Neural progenitor cell (in vitro differentiated cells): ENCODE data around the gene DONSON. TPM values are rescaled to one million over a fixed set of nuclear protein-coding genes. Genes with fewer than 3 reads are reported as not detected.

Experiments used
- DNase-seq: peaks from one replicate; pipeline ENCODE4 v3.0.0-alpha.2; 2016; ENCODE audit warnings: low spot score
- H2AFZ ChIP-seq: fragments of 200-600 bp; sonication (generic); replicated peaks from 2 replicates; pipeline ENCODE4 v1.6.1; 2016; ENCODE audit warnings: antibody characterized with exemption
- H3F3A ChIP-seq: fragments of 200-600 bp; sonication (generic); 2 replicates; pipeline ENCODE4 v1.6.1; 2016; ENCODE audit warnings: antibody characterized with exemption, low read depth
- H3K27ac ChIP-seq: fragments of 200-600 bp; sonication (generic); 2 replicates; pipeline ENCODE4 v1.5.1; 2016; ENCODE audit warnings: mild to moderate bottlenecking
- H3K27me3 ChIP-seq: fragments of 200-600 bp; sonication (generic); 2 replicates; pipeline ENCODE4 v1.6.1; 2016; ENCODE audit warnings: mild to moderate bottlenecking, moderate library complexity
- H3K36me3 ChIP-seq: fragments of 200-600 bp; sonication (generic); 2 replicates; pipeline ENCODE4 v1.5.1; 2016
- H3K4me1 ChIP-seq: fragments of 200-600 bp; sonication (generic); 2 replicates; pipeline ENCODE4 v1.6.1; 2016; ENCODE audit warnings: mixed run types
- H3K4me2 ChIP-seq: fragments of 200-600 bp; sonication (generic); 2 replicates; pipeline ENCODE4 v1.6.1; 2016
- H3K4me3 ChIP-seq: fragments of 200-600 bp; sonication (generic); 2 replicates; pipeline ENCODE4 v1.5.1; 2016
- H3K79me2 ChIP-seq: fragments of 200-600 bp; sonication (generic); 2 replicates; pipeline ENCODE4 v1.6.1; 2016; ENCODE audit warnings: low read depth
- H3K9ac ChIP-seq: fragments of 200-600 bp; sonication (generic); 2 replicates; pipeline ENCODE4 v1.6.1; 2016
- H3K9me3 ChIP-seq: fragments of 200-600 bp; sonication (generic); 2 replicates; pipeline ENCODE4 v1.5.1; 2016; ENCODE audit warnings: low read depth
- H4K20me1 ChIP-seq: fragments of 200-600 bp; sonication (generic); 2 replicates; pipeline ENCODE4 v1.6.1; 2016; ENCODE audit warnings: low read depth
- H3K27ac Mint-ChIP-seq: 3 replicates; pipeline ENCODE4 v1.8.0; 2021; ENCODE audit warnings: mixed read lengths
- H3K27me3 Mint-ChIP-seq: 2 replicates; pipeline ENCODE4 v1.8.0; 2022; ENCODE audit warnings: low read depth, mild to moderate bottlenecking, inconsistent platforms, moderate library complexity, mixed read lengths; ENCODE audit not compliant: insufficient read depth
- H3K36me3 Mint-ChIP-seq: 3 replicates; pipeline ENCODE4 v1.8.0; 2021; ENCODE audit warnings: mixed read lengths
- H3K4me1 Mint-ChIP-seq: 3 replicates; pipeline ENCODE4 v1.8.0; 2021; ENCODE audit warnings: mixed read lengths
- H3K4me3 Mint-ChIP-seq: 3 replicates; pipeline ENCODE4 v1.8.0; 2021; ENCODE audit warnings: mild to moderate bottlenecking, moderate library complexity, mixed read lengths
- H3K9me3 Mint-ChIP-seq: 3 replicates; pipeline ENCODE4 v1.8.0; 2020; ENCODE audit warnings: mixed read lengths
- EZH2 ChIP-seq: fragments of 200-600 bp; sonication (generic); IDR thresholded peaks from 2 replicates; pipeline ENCODE4 v1.6.1; 2017; ENCODE audit warnings: antibody characterized with exemption, mild to moderate bottlenecking, moderate library complexity
- EZH2phosphoT487 ChIP-seq: fragments of 200-600 bp; sonication (generic); IDR thresholded peaks from 2 replicates; pipeline ENCODE4 v1.6.1; 2017; ENCODE audit warnings: antibody characterized with exemption
- total RNA-seq: library from RNA; depleted of rRNA; stranded (reverse); fragments of >200 nt; gene quantifications from 2 replicates; pipeline ENCODE4 v1.2.3, GENCODE V29; 2015; ENCODE audit warnings: low replicate concordance
- TF ChIP-seq, protein P1 (sequence below): fragments of 200-600 bp; sonication (generic); IDR thresholded peaks from 2 replicates; pipeline ENCODE4 v1.5.1; 2017; ENCODE audit warnings: antibody characterized with exemption, mild to moderate bottlenecking

Gene DONSON
- total RNA-seq, 1 donor from 2014 or later: 67.8 TPM

DNA sequence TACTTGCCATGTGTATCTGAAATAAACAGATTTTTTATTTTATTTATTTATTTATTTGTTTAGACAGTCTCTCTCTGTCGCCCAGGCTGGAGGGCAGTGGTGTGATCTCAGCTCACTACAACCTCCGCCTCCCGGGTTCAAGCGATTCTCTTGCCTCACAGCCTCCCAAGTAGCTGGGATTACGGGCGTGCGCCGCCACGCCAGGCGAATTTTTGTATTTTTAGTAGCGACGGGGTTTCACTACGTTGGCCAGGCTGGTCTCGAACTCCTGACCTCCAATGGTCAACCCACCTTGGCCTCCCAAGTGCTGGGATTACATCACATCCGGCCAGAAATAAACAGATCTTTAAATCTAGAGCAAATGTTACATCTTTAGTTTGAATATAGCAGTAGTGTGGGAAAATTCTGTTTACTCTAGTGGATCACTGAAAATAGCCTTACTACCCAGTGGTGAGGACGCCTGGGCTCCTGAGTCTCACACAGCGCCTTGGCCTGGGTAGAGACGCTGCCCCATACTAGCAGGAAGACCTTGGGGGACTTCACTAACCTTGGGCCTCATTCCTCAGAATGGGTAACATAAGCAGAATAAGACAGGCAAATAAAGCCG lies 47.3 kb downstream of the DONSON start:
- DNase-seq: peak; percentile 12
- Histone ChIP-seq H3K4me1 (peaks cover 26% of the 10 kb centered on the region), H3K4me3 (peak overlapping the region; percentile 96), H3K27ac (peak overlapping the region; percentile 99), H3K27me3 (no peaks in the 10 kb centered on the region), H3K9me3 (no peaks in the 10 kb centered on the region), H3K79me2 (peaks cover 91% of the 10 kb centered on the region), H4K20me1 (peaks cover 30% of the 10 kb centered on the region), H3K9ac (peak overlapping the region; percentile 38), H3K4me2 (peak overlapping the region; percentile 81), H3K36me3 (peaks cover 4% of the 10 kb centered on the region), H3F3A (peaks cover 35% of the 10 kb centered on the region), H2AFZ (peak overlapping the region; percentile 87)
- H3K4me1 Mint-ChIP-seq: peaks cover 32% of the 10 kb centered on the region
- H3K4me3 Mint-ChIP-seq: peak overlapping the region; percentile 100
- H3K27me3 Mint-ChIP-seq: peaks cover 7% of the 10 kb centered on the region
- peak overlapping the region; percentile 55 for H3K27ac Mint-ChIP-seq
- TF ChIP-seq, protein P1, sequence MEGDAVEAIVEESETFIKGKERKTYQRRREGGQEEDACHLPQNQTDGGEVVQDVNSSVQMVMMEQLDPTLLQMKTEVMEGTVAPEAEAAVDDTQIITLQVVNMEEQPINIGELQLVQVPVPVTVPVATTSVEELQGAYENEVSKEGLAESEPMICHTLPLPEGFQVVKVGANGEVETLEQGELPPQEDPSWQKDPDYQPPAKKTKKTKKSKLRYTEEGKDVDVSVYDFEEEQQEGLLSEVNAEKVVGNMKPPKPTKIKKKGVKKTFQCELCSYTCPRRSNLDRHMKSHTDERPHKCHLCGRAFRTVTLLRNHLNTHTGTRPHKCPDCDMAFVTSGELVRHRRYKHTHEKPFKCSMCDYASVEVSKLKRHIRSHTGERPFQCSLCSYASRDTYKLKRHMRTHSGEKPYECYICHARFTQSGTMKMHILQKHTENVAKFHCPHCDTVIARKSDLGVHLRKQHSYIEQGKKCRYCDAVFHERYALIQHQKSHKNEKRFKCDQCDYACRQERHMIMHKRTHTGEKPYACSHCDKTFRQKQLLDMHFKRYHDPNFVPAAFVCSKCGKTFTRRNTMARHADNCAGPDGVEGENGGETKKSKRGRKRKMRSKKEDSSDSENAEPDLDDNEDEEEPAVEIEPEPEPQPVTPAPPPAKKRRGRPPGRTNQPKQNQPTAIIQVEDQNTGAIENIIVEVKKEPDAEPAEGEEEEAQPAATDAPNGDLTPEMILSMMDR: no peak
- no peak for TF ChIP-seq EZH2
- TF ChIP-seq EZH2phosphoT487: no peak
- no peaks in the 10 kb centered on the region for H3K9me3 Mint-ChIP-seq
- peaks cover 22% of the 10 kb centered on the region for H3K36me3 Mint-ChIP-seq

DNA sequence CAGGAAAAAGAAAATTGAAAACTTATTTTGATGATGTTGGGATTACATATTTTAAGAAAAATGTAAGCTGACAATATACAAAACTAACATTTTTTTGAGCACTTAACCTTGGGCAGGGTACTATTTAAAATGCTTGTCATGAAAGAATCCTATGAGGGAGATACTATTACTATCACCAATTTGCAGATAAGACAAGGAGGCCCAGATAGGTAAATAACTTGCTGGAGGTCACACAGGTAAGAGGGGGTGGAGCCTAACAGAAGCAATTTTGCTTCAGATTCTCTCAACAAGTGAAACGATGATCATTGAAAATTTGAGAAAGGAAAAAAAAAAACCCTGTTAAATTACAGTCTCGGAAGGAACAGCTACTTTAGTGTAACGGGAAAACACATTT lies 47.8 kb downstream of the DONSON start:
- H3K27ac Mint-ChIP-seq: no peak overlapping the region

DNA sequence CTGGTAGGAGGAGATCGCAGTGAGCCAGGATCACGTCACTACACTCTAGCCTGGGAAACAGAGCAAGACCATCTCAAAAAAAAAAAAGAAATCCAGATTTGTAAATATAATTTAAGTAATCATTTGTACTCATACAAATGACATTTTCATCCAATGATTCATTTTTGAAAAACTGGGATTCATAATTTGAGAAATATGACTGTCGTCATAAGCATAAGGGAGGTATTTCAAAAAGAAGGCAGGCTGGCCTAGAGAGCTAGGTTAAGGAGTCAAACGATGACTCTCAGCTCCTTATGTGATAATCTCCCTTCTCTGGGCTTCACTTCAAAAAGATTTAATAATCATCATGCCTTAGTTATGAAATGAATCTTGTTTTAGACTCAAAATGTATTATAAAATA lies 48.9 kb downstream of the DONSON start:
- no peaks in the 10 kb centered on the region for H3K9me3 Mint-ChIP-seq
- H3K4me3 Mint-ChIP-seq: no peak overlapping the region
- peaks cover 15% of the 10 kb centered on the region for H3K4me1 ChIP-seq
- peaks cover 28% of the 10 kb centered on the region for H3F3A ChIP-seq
- H3K4me2 ChIP-seq: peak overlapping the region; percentile 81
- no peaks in the 10 kb centered on the region for H3K9me3 ChIP-seq
- H3K79me2 ChIP-seq: peaks cover 80% of the 10 kb centered on the region
- DNase-seq: no peak
- H3K9ac ChIP-seq: no peak overlapping the region
- peaks cover 14% of the 10 kb centered on the region for H4K20me1 ChIP-seq
- peaks cover 25% of the 10 kb centered on the region for H3K4me1 Mint-ChIP-seq
- H3K36me3 ChIP-seq: peaks cover 4% of the 10 kb centered on the region
- H3K27ac ChIP-seq: no peak overlapping the region
- H3K36me3 Mint-ChIP-seq: peaks cover 27% of the 10 kb centered on the region
- H3K27ac Mint-ChIP-seq: no peak overlapping the region
- no peaks in the 10 kb centered on the region for H3K27me3 ChIP-seq
- H3K4me3 ChIP-seq: no peak overlapping the region
- H2AFZ ChIP-seq: no peak overlapping the region
- peaks cover 7% of the 10 kb centered on the region for H3K27me3 Mint-ChIP-seq
- TF ChIP-seq, protein P1: no peak
- TF ChIP-seq EZH2: no peak
- no peak for TF ChIP-seq EZH2phosphoT487

More for the DNA sequence above, 47.8 kb downstream of the DONSON start:
- Mint-ChIP-seq H3K9me3 (no peaks in the 10 kb centered on the region), H3K27me3 (peaks cover 7% of the 10 kb centered on the region), H3K4me3 (peak overlapping the region; percentile 100), H3K36me3 (peaks cover 20% of the 10 kb centered on the region), H3K4me1 (peaks cover 31% of the 10 kb centered on the region)
- Histone ChIP-seq H3K9ac (no peak overlapping the region), H3F3A (peaks cover 30% of the 10 kb centered on the region), H3K27me3 (no peaks in the 10 kb centered on the region), H3K9me3 (no peaks in the 10 kb centered on the region), H3K4me3 (peak overlapping the region; percentile 96), H4K20me1 (peaks cover 25% of the 10 kb centered on the region), H3K36me3 (peaks cover 4% of the 10 kb centered on the region), H3K79me2 (peaks cover 91% of the 10 kb centered on the region), H2AFZ (no peak overlapping the region), H3K27ac (no peak overlapping the region), H3K4me2 (peak overlapping the region; percentile 81), H3K4me1 (peaks cover 23% of the 10 kb centered on the region)
- no peak for DNase-seq
- TF ChIP-seq EZH2 (no peak), EZH2phosphoT487 (no peak)
- TF ChIP-seq, protein P1: no peak
